ENCODE results near the gene PCDHA4.

- TF ChIP-seq, protein P1, sequence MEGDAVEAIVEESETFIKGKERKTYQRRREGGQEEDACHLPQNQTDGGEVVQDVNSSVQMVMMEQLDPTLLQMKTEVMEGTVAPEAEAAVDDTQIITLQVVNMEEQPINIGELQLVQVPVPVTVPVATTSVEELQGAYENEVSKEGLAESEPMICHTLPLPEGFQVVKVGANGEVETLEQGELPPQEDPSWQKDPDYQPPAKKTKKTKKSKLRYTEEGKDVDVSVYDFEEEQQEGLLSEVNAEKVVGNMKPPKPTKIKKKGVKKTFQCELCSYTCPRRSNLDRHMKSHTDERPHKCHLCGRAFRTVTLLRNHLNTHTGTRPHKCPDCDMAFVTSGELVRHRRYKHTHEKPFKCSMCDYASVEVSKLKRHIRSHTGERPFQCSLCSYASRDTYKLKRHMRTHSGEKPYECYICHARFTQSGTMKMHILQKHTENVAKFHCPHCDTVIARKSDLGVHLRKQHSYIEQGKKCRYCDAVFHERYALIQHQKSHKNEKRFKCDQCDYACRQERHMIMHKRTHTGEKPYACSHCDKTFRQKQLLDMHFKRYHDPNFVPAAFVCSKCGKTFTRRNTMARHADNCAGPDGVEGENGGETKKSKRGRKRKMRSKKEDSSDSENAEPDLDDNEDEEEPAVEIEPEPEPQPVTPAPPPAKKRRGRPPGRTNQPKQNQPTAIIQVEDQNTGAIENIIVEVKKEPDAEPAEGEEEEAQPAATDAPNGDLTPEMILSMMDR (IDR thresholded peaks at IDR 0.05), result peak; percentile 51
- no peak for TF ChIP-seq POLR2AphosphoS5 (IDR thresholded peaks at IDR 0.05; ENCODE audit: low read depth, low read length)
- TF ChIP-seq REST (IDR thresholded peaks at IDR 0.05; ENCODE audit: insufficient read depth in 1 of 2, low read depth in 2 of 2, low read length in 1 of 2), result no peak
- TF ChIP-seq SIN3A (IDR thresholded peaks at IDR 0.05; ENCODE audit: borderline replicate concordance, insufficient read depth, low read depth, low read length), result no peak
Measured at GRCh38 chr5:140821375-140822280, 14.8 kb downstream of the PCDHA4 start, which contains the start of gene PCDHA5.
